Measurements from ENCODE around the gene TMEM219. TPM values are rescaled to one million over a fixed set of nuclear protein-coding genes. Genes with fewer than 3 reads are reported as not detected.

The TMEM219 gene
- total RNA-seq, 4 donors from 2014 or later: 89.1 to 131 (median 100) TPM

DNA sequence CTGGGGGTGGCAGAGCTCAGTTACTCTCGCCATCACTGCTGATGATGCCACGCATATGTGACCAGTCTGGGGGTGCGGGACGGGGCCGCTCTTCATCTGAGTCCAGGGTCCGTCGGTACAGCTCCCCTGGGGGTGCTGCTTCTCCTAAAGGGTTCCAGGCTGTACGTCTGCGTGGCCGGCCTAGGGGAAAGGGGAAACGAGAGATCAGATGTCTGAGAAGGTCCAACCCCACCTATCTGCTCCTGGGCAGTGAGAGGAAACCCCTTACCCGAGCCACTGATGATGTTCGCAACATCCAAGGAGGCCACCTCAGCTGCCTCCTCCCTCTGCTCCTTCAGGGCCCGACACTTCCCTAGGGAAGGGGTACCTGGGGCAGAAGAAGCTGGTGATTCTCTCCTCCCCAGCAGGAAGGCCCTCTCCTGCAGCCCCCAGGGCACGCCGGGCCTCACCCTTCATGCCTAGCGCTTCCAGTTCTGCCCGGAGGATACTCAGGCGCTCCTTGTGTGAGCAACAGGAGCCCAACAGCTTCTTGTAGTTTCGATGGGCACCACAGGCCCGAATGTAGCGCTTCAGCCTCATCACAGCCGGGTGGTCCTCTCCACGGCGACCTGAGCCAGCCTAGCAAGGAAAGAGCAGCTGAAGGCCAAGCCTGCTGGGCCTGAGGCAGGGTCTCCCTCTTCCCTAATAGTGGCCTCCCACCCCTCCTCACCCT is 31.5 kb downstream of the TMEM219 start:
- H3K4me1 ChIP-seq: peaks cover 3 to 35% (median 11%) of the 10 kb centered on the region in 3 donors
- 55 to 92% methylated on average over 2 of the region's 25 CpGs for WGBS, 2 donors (ENCODE audit: low coverage in 1 of 2)
- no peaks in the 10 kb centered on the region for H3K9me3 ChIP-seq
- TF ChIP-seq EP300 (IDR thresholded peaks at IDR 0.05): no peak
- no peak for TF ChIP-seq POLR2AphosphoS5 (IDR thresholded peaks at IDR 0.05)
- TF ChIP-seq, protein P1, sequence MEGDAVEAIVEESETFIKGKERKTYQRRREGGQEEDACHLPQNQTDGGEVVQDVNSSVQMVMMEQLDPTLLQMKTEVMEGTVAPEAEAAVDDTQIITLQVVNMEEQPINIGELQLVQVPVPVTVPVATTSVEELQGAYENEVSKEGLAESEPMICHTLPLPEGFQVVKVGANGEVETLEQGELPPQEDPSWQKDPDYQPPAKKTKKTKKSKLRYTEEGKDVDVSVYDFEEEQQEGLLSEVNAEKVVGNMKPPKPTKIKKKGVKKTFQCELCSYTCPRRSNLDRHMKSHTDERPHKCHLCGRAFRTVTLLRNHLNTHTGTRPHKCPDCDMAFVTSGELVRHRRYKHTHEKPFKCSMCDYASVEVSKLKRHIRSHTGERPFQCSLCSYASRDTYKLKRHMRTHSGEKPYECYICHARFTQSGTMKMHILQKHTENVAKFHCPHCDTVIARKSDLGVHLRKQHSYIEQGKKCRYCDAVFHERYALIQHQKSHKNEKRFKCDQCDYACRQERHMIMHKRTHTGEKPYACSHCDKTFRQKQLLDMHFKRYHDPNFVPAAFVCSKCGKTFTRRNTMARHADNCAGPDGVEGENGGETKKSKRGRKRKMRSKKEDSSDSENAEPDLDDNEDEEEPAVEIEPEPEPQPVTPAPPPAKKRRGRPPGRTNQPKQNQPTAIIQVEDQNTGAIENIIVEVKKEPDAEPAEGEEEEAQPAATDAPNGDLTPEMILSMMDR (IDR thresholded peaks at IDR 0.05): no peak
- TF ChIP-seq POLR2A (IDR thresholded peaks at IDR 0.05): no peak
- no peak for ATAC-seq
- H3K4me3 ChIP-seq: no peak overlapping the region
- peaks cover 0 to 67% of the 10 kb centered on the region in 2 donors for H3K36me3 ChIP-seq
- peak overlapping the region in 1 of 4 donors; percentile 92 for H3K27ac ChIP-seq
- H3K27me3 ChIP-seq: no peaks in the 10 kb centered on the region

DNA sequence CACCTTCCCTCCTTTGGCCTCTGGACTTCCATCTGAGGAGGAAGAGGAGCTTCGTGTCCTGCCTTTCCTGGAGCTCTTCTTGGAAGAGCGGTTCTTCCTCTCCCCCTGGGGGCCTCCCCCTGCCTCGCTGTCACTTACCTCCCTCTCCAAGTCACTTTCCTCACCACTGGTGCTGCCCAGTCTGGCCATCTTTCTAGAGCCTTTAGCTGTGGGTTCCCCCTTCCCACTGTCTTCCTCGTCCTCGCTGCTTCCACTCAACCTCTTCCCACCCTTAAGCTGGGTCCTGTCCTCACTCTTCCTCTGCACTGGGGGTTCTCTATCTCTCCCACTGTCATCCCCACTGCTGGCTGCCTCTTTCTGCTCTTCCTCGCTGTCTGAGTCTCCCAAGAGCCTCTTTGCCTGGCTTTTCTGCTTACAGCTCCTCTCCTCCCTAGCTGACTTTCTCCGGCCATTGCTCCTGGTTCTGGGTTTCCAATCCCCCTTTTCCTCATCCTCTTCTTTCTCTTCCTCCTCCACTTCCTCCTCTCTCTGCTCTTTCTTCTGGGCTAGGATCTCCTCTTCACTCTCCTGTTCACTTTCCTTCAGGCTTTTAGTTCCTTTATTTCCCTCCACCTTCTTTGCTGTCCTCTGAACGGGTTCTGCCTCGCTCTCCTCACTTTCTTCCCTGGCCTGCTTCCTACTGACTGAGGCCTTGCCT is 32.2 kb downstream of the TMEM219 start:
- no peak overlapping the region for H3K4me3 ChIP-seq
- H3K4me1 ChIP-seq: peaks cover 3 to 35% (median 11%) of the 10 kb centered on the region in 3 donors
- ATAC-seq: no peak
- no peaks in the 10 kb centered on the region for H3K27me3 ChIP-seq
- peak overlapping the region in 3 of 4 donors; percentile 92 to 99 (median 98) for H3K27ac ChIP-seq
- TF ChIP-seq, protein P1 (IDR thresholded peaks at IDR 0.05): no peak
- TF ChIP-seq POLR2A (IDR thresholded peaks at IDR 0.05) (no peak), EP300 (IDR thresholded peaks at IDR 0.05) (no peak), POLR2AphosphoS5 (IDR thresholded peaks at IDR 0.05) (no peak)
- 86 to 100% methylated on average over 2 to 9 of the region's 9 CpGs for WGBS, 2 donors (ENCODE audit: low coverage in 1 of 2)
- peaks cover 0 to 62% of the 10 kb centered on the region in 2 donors for H3K36me3 ChIP-seq
- no peaks in the 10 kb centered on the region for H3K9me3 ChIP-seq

DNA sequence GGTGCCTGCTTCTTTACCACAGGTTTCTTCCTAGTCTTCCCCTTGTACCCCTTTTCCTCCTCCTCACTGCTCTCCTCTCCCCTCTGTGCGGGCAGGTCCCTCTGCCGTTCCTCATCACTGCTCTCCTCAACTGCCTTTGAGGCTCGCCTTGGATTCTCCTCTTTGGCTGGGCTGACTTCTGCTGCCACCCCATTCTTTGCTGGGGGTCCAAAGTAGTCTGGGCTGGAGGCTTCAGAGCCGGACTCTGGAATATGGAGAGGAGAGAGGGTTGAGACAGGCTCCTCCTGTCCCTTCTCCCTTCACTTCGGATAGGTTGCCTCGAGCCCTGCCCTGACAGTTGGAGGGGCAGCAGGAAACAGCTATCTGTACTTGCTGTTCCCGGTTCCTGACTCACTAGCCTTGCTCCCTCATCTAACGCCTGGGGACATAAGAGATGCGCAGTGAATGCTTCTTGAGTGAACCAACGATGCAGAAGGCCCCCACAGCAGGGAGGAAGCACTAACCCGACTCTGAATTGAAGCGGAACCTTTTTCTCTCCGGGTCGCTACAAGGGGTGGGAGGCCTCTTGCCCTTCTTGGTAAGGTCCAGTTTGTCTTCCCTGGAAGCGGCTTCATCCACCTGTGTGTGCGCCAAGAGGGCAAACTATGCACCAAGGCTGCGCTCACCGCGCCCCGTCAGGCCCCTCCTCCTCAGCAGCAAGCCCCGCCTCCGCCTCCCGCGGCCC is 32.9 kb downstream of the TMEM219 start:
- H3K9me3 ChIP-seq: no peaks in the 10 kb centered on the region
- no peaks in the 10 kb centered on the region for H3K27me3 ChIP-seq
- H3K4me1 ChIP-seq: peaks cover 3 to 35% (median 11%) of the 10 kb centered on the region in 3 donors
- peak overlapping the region; percentile 92 to 99 (median 98) for H3K27ac ChIP-seq
- peak overlapping the region; percentile 76 to 80 for H3K4me3 ChIP-seq
- peaks cover 0 to 62% of the 10 kb centered on the region in 2 donors for H3K36me3 ChIP-seq
- WGBS, 2 donors (ENCODE audit: low coverage in 1 of 2): 13 to 16% methylated on average over 9 to 11 of the region's 24 CpGs
- ATAC-seq: peak; percentile 31
- TF ChIP-seq, protein P1 (IDR thresholded peaks at IDR 0.05): no peak
- TF ChIP-seq EP300 (IDR thresholded peaks at IDR 0.05) (no peak), POLR2A (IDR thresholded peaks at IDR 0.05) (no peak), POLR2AphosphoS5 (IDR thresholded peaks at IDR 0.05) (no peak)

DNA sequence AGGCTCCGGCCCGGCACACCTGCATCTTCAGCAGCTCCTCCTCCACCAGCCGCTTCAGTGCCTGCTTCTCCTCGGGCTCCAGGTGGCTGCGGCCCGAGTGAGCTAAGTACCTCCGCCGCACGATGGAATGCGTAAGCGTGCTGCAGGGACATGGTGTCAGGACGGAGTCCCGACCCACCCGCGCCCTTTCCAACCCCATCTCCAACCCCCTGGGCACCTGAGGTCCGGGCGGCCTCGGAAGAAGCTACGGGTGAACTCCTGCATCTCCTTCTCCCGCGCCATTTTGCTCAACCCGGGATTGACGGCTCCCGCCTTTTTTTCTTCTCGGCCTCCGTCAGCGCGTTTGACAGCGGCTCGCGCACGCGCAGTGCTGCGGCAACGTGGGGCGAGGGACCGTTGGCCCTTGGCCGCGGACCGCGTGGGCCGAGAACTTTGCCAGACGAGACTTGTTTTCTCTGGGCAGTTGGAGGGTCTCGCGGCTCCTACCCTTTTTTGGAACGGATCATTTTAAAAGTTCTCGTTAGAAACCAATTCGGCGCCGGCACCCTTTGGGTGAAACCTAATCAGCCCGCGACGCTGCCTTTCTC is 33.5 kb downstream of the TMEM219 start, which contains the start of gene HIRIP3:
Gene HIRIP3, minus strand, starts transcription at position 294 of the 587 bp plus-strand sequence. Its CDS starts 12 bp downstream, at position 282.
- ATAC-seq: peak; percentile 83

More for the DNA sequence above, 33.5 kb downstream of the TMEM219 start, which contains the start of gene HIRIP3:
- Histone ChIP-seq H3K36me3 (peaks cover 0 to 62% of the 10 kb centered on the region in 2 donors), H3K9me3 (no peaks in the 10 kb centered on the region), H3K27me3 (no peaks in the 10 kb centered on the region), H3K27ac (peak within 1 kb of the TSS; percentile 92 to 99 (median 98)), H3K4me3 (peak within 1 kb of the TSS; percentile 76 to 80), H3K4me1 (peaks cover 3 to 35% (median 11%) of the 10 kb centered on the region in 3 donors)
- 0% methylated on average over 2 to 9 of the region's 53 CpGs for WGBS, 2 donors (ENCODE audit: low coverage in 1 of 2)
- peak; percentile 76 for TF ChIP-seq POLR2AphosphoS5 (IDR thresholded peaks at IDR 0.05)
- no peak for TF ChIP-seq EP300 (IDR thresholded peaks at IDR 0.05)
- TF ChIP-seq, protein P1 (IDR thresholded peaks at IDR 0.05): no peak
- TF ChIP-seq POLR2A (IDR thresholded peaks at IDR 0.05): peak in 1 of 2 donors; percentile 46
